HEK293T (cell line): ENCODE measurements around the gene MAN1C1.

Experiments used
- ARNT ChIP-seq: fragments of 450-650 bp; IDR thresholded peaks from 2 replicates; pipeline ENCODE4 v1.6.1; 2017; ENCODE audit warnings: mild to moderate bottlenecking
- BHLHE40 ChIP-seq: fragments of 450-650 bp; IDR thresholded peaks from 2 replicates; pipeline ENCODE4 v1.6.1; 2016; ENCODE audit warnings: mild to moderate bottlenecking, moderate library complexity, borderline replicate concordance
- FOXA1 ChIP-seq: fragments of 450-650 bp; IDR thresholded peaks from 2 replicates; pipeline ENCODE4 v1.6.1; 2016; ENCODE audit warnings: mild to moderate bottlenecking
- FOXK2 ChIP-seq: fragments of 450-650 bp; IDR thresholded peaks from 2 replicates; pipeline ENCODE4 v1.6.1; 2016; ENCODE audit warnings: mild to moderate bottlenecking
- LEF1 ChIP-seq: fragments of 450-650 bp; IDR thresholded peaks from 2 replicates; pipeline ENCODE4 v1.6.1; 2017; ENCODE audit warnings: mild to moderate bottlenecking, borderline replicate concordance
- SP1 ChIP-seq: fragments of 450-650 bp; IDR thresholded peaks from 2 replicates; pipeline ENCODE4 v1.6.1; 2017
- TARDBP ChIP-seq: fragments of 450-650 bp; IDR thresholded peaks from 2 replicates; pipeline ENCODE4 v1.6.1; 2016
- TF ChIP-seq, protein P1 (sequence below): fragments of 450-650 bp; IDR thresholded peaks from 2 replicates; pipeline ENCODE4 v1.6.1; 2016

- TF ChIP-seq SP1 (no peak), FOXK2 (no peak), LEF1 (no peak), FOXA1 (no peak), TARDBP (no peak), ARNT (no peak), BHLHE40 (no peak)
- TF ChIP-seq, protein P1, sequence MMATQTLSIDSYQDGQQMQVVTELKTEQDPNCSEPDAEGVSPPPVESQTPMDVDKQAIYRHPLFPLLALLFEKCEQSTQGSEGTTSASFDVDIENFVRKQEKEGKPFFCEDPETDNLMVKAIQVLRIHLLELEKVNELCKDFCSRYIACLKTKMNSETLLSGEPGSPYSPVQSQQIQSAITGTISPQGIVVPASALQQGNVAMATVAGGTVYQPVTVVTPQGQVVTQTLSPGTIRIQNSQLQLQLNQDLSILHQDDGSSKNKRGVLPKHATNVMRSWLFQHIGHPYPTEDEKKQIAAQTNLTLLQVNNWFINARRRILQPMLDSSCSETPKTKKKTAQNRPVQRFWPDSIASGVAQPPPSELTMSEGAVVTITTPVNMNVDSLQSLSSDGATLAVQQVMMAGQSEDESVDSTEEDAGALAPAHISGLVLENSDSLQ: no peak
Measured at GRCh38 chr1:25807480-25808390, 191.1 kb downstream of the MAN1C1 start.
